ENCODE measurements around the gene CHKA. TPM values are rescaled to one million over a fixed set of nuclear protein-coding genes. Genes with fewer than 3 reads are reported as not detected.

The CHKA gene
- total RNA-seq, 2 donors from 2014 or later, result 50.1 to 83.7 TPM

- no peak for TF ChIP-seq CTCF (IDR thresholded peaks at IDR 0.05)
- H3K36me3 ChIP-seq, result peaks cover 5% of the 10 kb centered on the region
- H3K9me3 ChIP-seq, result no peaks in the 10 kb centered on the region
- no peaks in the 10 kb centered on the region for H3K27me3 ChIP-seq
- no peak for DNase-seq
- H3K27ac ChIP-seq, result no peak overlapping the region
- no peak overlapping the region for H3K9ac ChIP-seq (ENCODE audit: low read depth in 2 of 2, low read length in 2 of 2)
- intact Hi-C loops (cut with DNase I), result no loop called here
- H3K4me1 ChIP-seq, result no peaks in the 10 kb centered on the region
- no peak overlapping the region for H3K4me3 ChIP-seq
Measured at GRCh38 chr11:68067991-68068390, 53.2 kb downstream of the CHKA start.

GRCh38 chr11:68066742-68067141 is 54.4 kb downstream of the CHKA start:
- Histone ChIP-seq H3K9ac (ENCODE audit: low read depth in 2 of 2, low read length in 2 of 2) (no peak overlapping the region), H3K36me3 (peaks cover 5% of the 10 kb centered on the region), H3K4me1 (no peaks in the 10 kb centered on the region), H3K27ac (no peak overlapping the region), H3K4me3 (no peak overlapping the region), H3K27me3 (no peaks in the 10 kb centered on the region), H3K9me3 (no peaks in the 10 kb centered on the region)
- no peak for DNase-seq
- intact Hi-C loops (cut with DNase I), result no loop called here
- no peak for TF ChIP-seq CTCF (IDR thresholded peaks at IDR 0.05)

GRCh38 chr11:68065841-68066240 is 55.3 kb downstream of the CHKA start:
- H3K4me3 ChIP-seq, result no peak overlapping the region
- no peaks in the 10 kb centered on the region for H3K27me3 ChIP-seq
- no peaks in the 10 kb centered on the region for H3K4me1 ChIP-seq
- no peak overlapping the region for H3K9ac ChIP-seq (ENCODE audit: low read depth in 2 of 2, low read length in 2 of 2)
- no peak for TF ChIP-seq CTCF (IDR thresholded peaks at IDR 0.05)
- no peak overlapping the region for H3K27ac ChIP-seq
- intact Hi-C loops (cut with DNase I), result no loop called here
- DNase-seq, result no peak
- no peaks in the 10 kb centered on the region for H3K9me3 ChIP-seq
- H3K36me3 ChIP-seq, result peaks cover 9% of the 10 kb centered on the region

GRCh38 chr11:68064926-68065325 is 56.3 kb downstream of the CHKA start:
- Histone ChIP-seq H3K9me3 (no peaks in the 10 kb centered on the region), H3K4me1 (no peaks in the 10 kb centered on the region), H3K36me3 (peaks cover 9% of the 10 kb centered on the region), H3K4me3 (no peak overlapping the region), H3K9ac (ENCODE audit: low read depth in 2 of 2, low read length in 2 of 2) (no peak overlapping the region), H3K27me3 (no peaks in the 10 kb centered on the region), H3K27ac (no peak overlapping the region)
- intact Hi-C loops (cut with DNase I), result no loop called here
- no peak for TF ChIP-seq CTCF (IDR thresholded peaks at IDR 0.05)
- no peak for DNase-seq

GRCh38 chr11:68061508-68061907 is 59.7 kb downstream of the CHKA start:
- no peaks in the 10 kb centered on the region for H3K9me3 ChIP-seq
- no peak for DNase-seq
- H3K27ac ChIP-seq, result no peak overlapping the region
- H3K9ac ChIP-seq (ENCODE audit: low read depth in 2 of 2, low read length in 2 of 2), result no peak overlapping the region
- intact Hi-C loops (cut with DNase I), result no loop called here
- no peak overlapping the region for H3K4me3 ChIP-seq
- no peak for TF ChIP-seq CTCF (IDR thresholded peaks at IDR 0.05)
- peaks cover 9% of the 10 kb centered on the region for H3K36me3 ChIP-seq
- H3K27me3 ChIP-seq, result no peaks in the 10 kb centered on the region
- H3K4me1 ChIP-seq, result no peaks in the 10 kb centered on the region

GRCh38 chr11:68057807-68058206 is 63.4 kb downstream of the CHKA start:
- Histone ChIP-seq H3K4me3 (no peak overlapping the region), H3K9ac (ENCODE audit: low read depth in 2 of 2, low read length in 2 of 2) (no peak overlapping the region), H3K9me3 (no peaks in the 10 kb centered on the region), H3K36me3 (peaks cover 4% of the 10 kb centered on the region), H3K27me3 (no peaks in the 10 kb centered on the region), H3K27ac (no peak overlapping the region), H3K4me1 (no peaks in the 10 kb centered on the region)
- intact Hi-C loops (cut with DNase I), result no loop called here
- no peak for DNase-seq
- TF ChIP-seq CTCF (IDR thresholded peaks at IDR 0.05), result no peak
